Panc1 (cell line): ENCODE results near the gene SEPTIN5. TPM values are rescaled to one million over a fixed set of nuclear protein-coding genes. Genes with fewer than 3 reads are reported as not detected.

Experiments used
- ATAC-seq: fragments of 200-7000 bp; cut with Tn5 transposase; 2 replicates; pipeline ENCODE4 v1.9.1; 2020; ENCODE audit warnings: mild to moderate bottlenecking, moderate library complexity
- BruUV-seq: library from RNA; stranded (reverse); fragments of 400-500 nt; replicated peaks from 2 replicates; lab custom pipeline; 2021; lab: Mats Ljungman, UMichigan
- CTCF ChIA-PET: fragments of 300-600 bp; sonication (Branson Sonifier 250); formaldehyde crosslinking; loops from one replicate; lab custom pipeline; 2022; ENCODE audit warnings: antibody characterized with exemption; lab: Charles Lee
- POLR2A ChIA-PET: fragments of 300-600 bp; sonication (Branson Sonifier 250); formaldehyde crosslinking; loops from one replicate; lab custom pipeline; 2022; ENCODE audit warnings: antibody characterized with exemption; lab: Charles Lee
- DNase-seq: peaks from one replicate; pipeline ENCODE4 v3.0.0-alpha.2; 2010; ENCODE audit warnings: low read depth, low spot score
- H3K27ac ChIP-seq: 2 replicates; pipeline ENCODE4 v1.5.1; 2011; ENCODE audit warnings: mild to moderate bottlenecking, low read length, inconsistent platforms
- H3K27me3 ChIP-seq: fragments of 200-500 bp; sonication (Bioruptor generic); 2 replicates; pipeline ENCODE4 v1.6.0; 2014; ENCODE audit warnings: low read length, inconsistent platforms; ENCODE audit not compliant: control insufficient read depth, insufficient read depth
- H3K36me3 ChIP-seq: fragments of 200-500 bp; sonication (Bioruptor generic); 2 replicates; pipeline ENCODE4 v1.5.1; 2014; ENCODE audit warnings: inconsistent platforms, mild to moderate bottlenecking, low read length, moderate library complexity; ENCODE audit not compliant: control insufficient read depth, insufficient read depth
- H3K4me1 ChIP-seq: 2 replicates; pipeline ENCODE4 v1.5.1; 2011; ENCODE audit warnings: inconsistent platforms, mild to moderate bottlenecking, low read length, moderate library complexity; ENCODE audit not compliant: control insufficient read depth, insufficient read depth
- H3K4me3 ChIP-seq, 2 experiments: 2 replicates each; pipeline ENCODE4 v1.5.1; 2011 to 2012; ENCODE audit warnings: low read depth in 2 of 2, low read length in 2 of 2, mild to moderate bottlenecking in 2 of 2, inconsistent platforms in 1 of 2, moderate library complexity in 1 of 2
- H3K9me3 ChIP-seq: fragments of 200-500 bp; sonication (Bioruptor generic); 2 replicates; pipeline ENCODE4 v1.5.1; 2014; ENCODE audit warnings: low read depth, mild to moderate bottlenecking, inconsistent platforms, low read length, moderate library complexity; ENCODE audit not compliant: control insufficient read depth, insufficient read depth
- CTCF ChIP-seq: fragments of 450-650 bp; IDR thresholded peaks from 2 replicates; pipeline ENCODE4 v1.5.1; 2017; ENCODE audit warnings: mild to moderate bottlenecking
- POLR2AphosphoS5 ChIP-seq: IDR thresholded peaks from 2 replicates; pipeline ENCODE4 v1.6.1; 2012; ENCODE audit warnings: mild to moderate bottlenecking, low read depth, low read length, moderate library complexity
- REST ChIP-seq, 2 experiments: IDR thresholded peaks; 2 replicates each; pipeline ENCODE4 v1.6.1; 2011 to 2012; ENCODE audit warnings: low read depth in 2 of 2, control low read depth in 1 of 2, low read length in 1 of 2, mild to moderate bottlenecking in 1 of 2, moderate library complexity in 1 of 2; ENCODE audit not compliant: insufficient read depth in 1 of 2
- SIN3A ChIP-seq: IDR thresholded peaks from 2 replicates; pipeline ENCODE4 v1.6.1; 2012; ENCODE audit warnings: low read depth, mild to moderate bottlenecking, low read length, moderate library complexity, borderline replicate concordance; ENCODE audit not compliant: insufficient read depth
- TCF7L2 ChIP-seq: IDR thresholded peaks from 2 replicates; pipeline ENCODE4 v1.6.1; 2011; ENCODE audit warnings: mild to moderate bottlenecking, low read depth, low read length, inconsistent platforms
- in situ Hi-C: cut with HindIII; loops from 2 replicates; pipeline ENCODE4 v1.10.0; 2016; ENCODE audit warnings: low sequenced_read_pairs, low pct_unique_long_range_greater_than_20kb
- intact Hi-C: fragments of 100-400 bp; cut with micrococcal nuclease; formaldehyde crosslinking; loops from one replicate; pipeline ENCODE4 v1.10.0; 2022; ENCODE audit not compliant: unreplicated experiment
- total RNA-seq: library from RNA; stranded (reverse); gene quantifications from one replicate; pipeline ENCODE4 v1.2.1, GENCODE V29; 2021; ENCODE audit not compliant: unreplicated experiment

Gene SEPTIN5
- total RNA-seq, 1 experiment from 2014 or later = 17.2 TPM

GRCh38 chr22:19747551-19747950, 33.2 kb downstream of the SEPTIN5 start:
- no TSS peak for BruUV-seq
- TF ChIP-seq TCF7L2 (no peak), SIN3A (no peak), POLR2AphosphoS5 (no peak), CTCF (no peak), REST (IDR thresholded peaks at IDR 0.05; ENCODE audit: insufficient read depth in 1 of 2, low read depth in 2 of 2, low read length in 1 of 2) (no peak)
- Histone ChIP-seq H3K4me3 (no peak overlapping the region), H3K9me3 (no peaks in the 10 kb centered on the region), H3K4me1 (peaks cover 14% of the 10 kb centered on the region), H3K27ac (no peak overlapping the region), H3K36me3 (no peaks in the 10 kb centered on the region), H3K27me3 (no peaks in the 10 kb centered on the region)
- CTCF ChIA-PET = no interaction called here
- POLR2A ChIA-PET = no interaction called here
- no peak for DNase-seq
- in situ Hi-C loops (no loop called here), intact Hi-C loops (no loop called here)
- ATAC-seq = no peak

GRCh38 chr22:19748139-19748538, 33.8 kb downstream of the SEPTIN5 start:
- no TSS peak for BruUV-seq
- H3K27ac ChIP-seq = no peak overlapping the region
- peaks cover 14% of the 10 kb centered on the region for H3K4me1 ChIP-seq
- intact Hi-C loops (no loop called here), in situ Hi-C loops (no loop called here)
- TF ChIP-seq POLR2AphosphoS5 (no peak), REST (IDR thresholded peaks at IDR 0.05; ENCODE audit: insufficient read depth in 1 of 2, low read depth in 2 of 2, low read length in 1 of 2) (no peak), CTCF (no peak), SIN3A (no peak), TCF7L2 (no peak)
- H3K9me3 ChIP-seq = no peaks in the 10 kb centered on the region
- ATAC-seq (no peak), DNase-seq (no peak)
- ChIA-PET POLR2A (no interaction called here), CTCF (interaction anchor here (0.8 kb wide), 1 partner anchor 18 kb away, joined by 3 read pairs; no protein-coding TSS in a partner anchor)
- no peaks in the 10 kb centered on the region for H3K36me3 ChIP-seq
- H3K4me3 ChIP-seq = no peak overlapping the region
- H3K27me3 ChIP-seq = no peaks in the 10 kb centered on the region
